Measurements from ENCODE around the gene TCF7L1.

The TCF7L1 gene

DNA sequence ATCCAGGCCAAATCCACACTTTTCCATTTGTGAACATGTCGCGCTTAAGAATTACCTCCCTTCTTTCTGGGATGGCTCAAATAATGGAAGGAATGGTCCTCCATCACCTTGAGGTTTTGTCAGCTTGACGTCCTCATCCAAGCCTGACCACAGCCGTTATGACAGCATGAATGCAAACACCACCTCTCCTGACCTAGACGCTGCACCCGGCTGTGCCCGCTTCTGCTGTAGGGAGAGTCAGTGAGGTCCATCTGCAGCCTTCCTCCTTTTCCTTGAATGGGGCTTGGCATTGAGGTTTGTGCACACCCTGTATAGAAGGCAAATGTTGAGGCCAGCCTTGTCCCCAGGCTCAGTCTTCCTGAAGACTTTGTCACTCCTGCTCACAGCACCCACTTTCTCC, 109.1 kb downstream of the TCF7L1 start:
- TF ChIP-seq, protein P1, sequence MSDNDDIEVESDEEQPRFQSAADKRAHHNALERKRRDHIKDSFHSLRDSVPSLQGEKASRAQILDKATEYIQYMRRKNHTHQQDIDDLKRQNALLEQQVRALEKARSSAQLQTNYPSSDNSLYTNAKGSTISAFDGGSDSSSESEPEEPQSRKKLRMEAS (IDR thresholded peaks at IDR 0.05; ENCODE audit: low read depth, low read length) = no peak
- TF ChIP-seq POLR2A (IDR thresholded peaks at IDR 0.05; ENCODE audit: extremely low read depth, insufficient read length) (no peak), MYC (IDR thresholded peaks at IDR 0.05; ENCODE audit: low read depth, low read length) (no peak)
- TF ChIP-seq, protein P2, sequence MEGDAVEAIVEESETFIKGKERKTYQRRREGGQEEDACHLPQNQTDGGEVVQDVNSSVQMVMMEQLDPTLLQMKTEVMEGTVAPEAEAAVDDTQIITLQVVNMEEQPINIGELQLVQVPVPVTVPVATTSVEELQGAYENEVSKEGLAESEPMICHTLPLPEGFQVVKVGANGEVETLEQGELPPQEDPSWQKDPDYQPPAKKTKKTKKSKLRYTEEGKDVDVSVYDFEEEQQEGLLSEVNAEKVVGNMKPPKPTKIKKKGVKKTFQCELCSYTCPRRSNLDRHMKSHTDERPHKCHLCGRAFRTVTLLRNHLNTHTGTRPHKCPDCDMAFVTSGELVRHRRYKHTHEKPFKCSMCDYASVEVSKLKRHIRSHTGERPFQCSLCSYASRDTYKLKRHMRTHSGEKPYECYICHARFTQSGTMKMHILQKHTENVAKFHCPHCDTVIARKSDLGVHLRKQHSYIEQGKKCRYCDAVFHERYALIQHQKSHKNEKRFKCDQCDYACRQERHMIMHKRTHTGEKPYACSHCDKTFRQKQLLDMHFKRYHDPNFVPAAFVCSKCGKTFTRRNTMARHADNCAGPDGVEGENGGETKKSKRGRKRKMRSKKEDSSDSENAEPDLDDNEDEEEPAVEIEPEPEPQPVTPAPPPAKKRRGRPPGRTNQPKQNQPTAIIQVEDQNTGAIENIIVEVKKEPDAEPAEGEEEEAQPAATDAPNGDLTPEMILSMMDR (IDR thresholded peaks at IDR 0.05; ENCODE audit: low read depth, low read length) = no peak
- DNase-seq (ENCODE audit: low read depth) = no peak
- no peak overlapping the region for H3K4me3 ChIP-seq (ENCODE audit: low read depth, low read length)

DNA sequence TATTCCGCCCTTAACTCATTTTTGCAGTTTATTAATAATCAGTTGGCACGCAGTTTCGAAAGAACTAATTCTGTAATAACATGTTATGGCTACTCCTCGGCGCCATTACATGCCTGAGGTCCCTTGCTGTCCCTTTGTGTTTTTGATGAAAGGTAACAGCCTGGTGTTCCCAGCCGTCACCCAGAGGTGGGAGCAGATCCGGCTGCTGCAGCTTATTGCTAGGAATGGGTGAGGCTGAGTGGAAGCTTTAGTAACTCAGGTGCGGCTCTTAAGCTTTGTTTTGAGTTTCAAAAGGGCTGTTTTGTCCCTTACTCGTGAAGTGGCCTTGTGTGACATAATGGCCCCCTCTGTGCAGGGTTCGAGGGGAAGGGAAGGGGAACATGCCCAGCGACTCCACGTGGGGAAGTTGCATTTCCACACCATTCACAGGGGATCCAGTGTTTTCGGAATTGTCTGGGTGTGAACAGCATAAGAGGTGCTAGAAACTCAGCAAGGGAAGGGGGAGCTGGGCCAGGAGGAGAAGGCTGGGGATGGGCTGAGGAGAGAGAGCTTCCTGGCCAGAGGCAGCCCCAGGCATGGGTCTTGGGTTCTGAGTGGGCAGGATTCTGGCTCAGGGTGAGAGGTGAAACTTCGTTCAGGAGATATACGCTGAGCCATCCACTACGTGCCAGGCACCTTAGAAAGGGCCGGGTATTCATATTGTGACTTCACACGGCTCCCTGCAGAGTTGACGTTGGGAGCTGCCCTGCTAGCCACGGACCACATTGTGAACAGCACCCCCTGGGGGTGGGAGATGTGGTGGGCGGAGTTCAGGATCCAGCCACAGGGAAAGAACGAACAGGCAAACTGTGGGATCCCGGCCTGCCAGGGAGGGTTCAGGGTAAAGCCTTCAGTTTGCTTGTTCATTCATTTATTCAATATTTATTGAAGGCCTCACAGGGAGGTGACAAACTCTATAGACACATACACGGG, 110.2 kb downstream of the TCF7L1 start:
- no peak for TF ChIP-seq POLR2A (IDR thresholded peaks at IDR 0.05; ENCODE audit: extremely low read depth, insufficient read length)
- TF ChIP-seq, protein P2 (IDR thresholded peaks at IDR 0.05; ENCODE audit: low read depth, low read length) = peak; percentile 68
- peak; percentile 59 for DNase-seq (ENCODE audit: low read depth)
- no peak overlapping the region for H3K4me3 ChIP-seq (ENCODE audit: low read depth, low read length)

DNA sequence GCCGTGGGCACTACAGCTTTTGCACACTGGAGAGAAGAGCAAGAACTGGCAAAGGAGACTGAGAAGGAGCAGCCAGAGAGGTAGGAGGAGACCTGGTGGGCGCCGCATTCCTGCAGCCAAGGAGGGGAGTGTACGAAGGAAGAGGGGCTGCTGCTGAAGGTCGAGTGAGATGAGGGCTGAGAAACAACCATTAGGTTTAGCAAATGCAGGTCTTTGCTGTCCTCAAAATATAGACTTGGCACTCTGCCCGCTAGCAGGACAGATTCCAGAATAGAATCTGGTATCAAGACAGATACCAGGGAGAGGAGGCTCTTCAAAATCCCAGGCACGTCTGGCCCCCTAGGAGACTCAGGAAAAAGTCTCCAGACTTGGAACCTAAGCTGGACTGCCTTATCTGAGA, 111.6 kb downstream of the TCF7L1 start:
- no peak overlapping the region for H3K4me3 ChIP-seq (ENCODE audit: low read depth, low read length)
- TF ChIP-seq MYC (IDR thresholded peaks at IDR 0.05; ENCODE audit: low read depth, low read length) (no peak), POLR2A (IDR thresholded peaks at IDR 0.05; ENCODE audit: extremely low read depth, insufficient read length) (no peak)
- TF ChIP-seq, protein P1 (IDR thresholded peaks at IDR 0.05; ENCODE audit: low read depth, low read length) = no peak
- TF ChIP-seq, protein P2 (IDR thresholded peaks at IDR 0.05; ENCODE audit: low read depth, low read length) = no peak
- DNase-seq (ENCODE audit: low read depth) = no peak

DNA sequence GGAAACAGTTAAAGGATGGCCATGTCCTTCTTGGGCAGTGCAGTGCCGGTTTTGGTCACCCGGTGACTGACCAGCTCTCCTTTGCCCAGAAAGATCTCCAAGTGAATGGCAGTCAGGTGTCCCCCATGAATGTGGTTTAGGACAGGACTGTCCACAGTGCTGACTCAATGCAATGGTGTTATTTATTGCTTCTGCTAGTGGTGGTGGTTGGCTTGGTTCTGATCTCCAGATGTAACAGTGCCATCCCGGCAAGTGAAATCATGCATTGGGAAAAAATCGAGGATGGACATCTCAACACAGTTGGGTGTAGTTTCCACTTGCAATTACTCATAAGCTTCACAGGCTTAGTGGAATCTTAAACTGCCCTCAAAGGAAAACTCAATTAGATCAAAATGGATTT, 112.7 kb downstream of the TCF7L1 start:
- H3K4me3 ChIP-seq (ENCODE audit: low read depth, low read length) = no peak overlapping the region
- TF ChIP-seq MYC (IDR thresholded peaks at IDR 0.05; ENCODE audit: low read depth, low read length) = no peak
- TF ChIP-seq POLR2A (IDR thresholded peaks at IDR 0.05; ENCODE audit: extremely low read depth, insufficient read length) = no peak
- TF ChIP-seq, protein P2 (IDR thresholded peaks at IDR 0.05; ENCODE audit: low read depth, low read length) = no peak
- TF ChIP-seq, protein P1 (IDR thresholded peaks at IDR 0.05; ENCODE audit: low read depth, low read length) = no peak
- DNase-seq (ENCODE audit: low read depth) = no peak

DNA sequence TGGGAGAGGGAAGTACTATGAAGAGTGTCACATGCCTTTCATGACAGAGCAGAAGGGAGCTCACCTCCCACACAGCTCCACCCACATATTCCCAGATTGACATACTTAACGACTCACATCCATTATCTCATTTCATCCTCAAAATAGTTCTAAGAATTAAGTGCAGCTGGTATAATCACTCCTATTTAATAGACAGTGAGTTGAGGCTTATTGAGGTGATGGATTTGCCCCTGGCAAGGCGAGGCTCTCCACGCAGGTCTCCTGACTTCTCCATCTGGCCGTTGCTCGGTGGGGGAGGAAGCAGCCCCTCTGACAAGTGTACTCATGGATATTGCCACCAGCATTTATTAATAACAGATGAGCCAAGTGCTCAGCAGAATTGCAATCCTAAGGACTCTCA, 113.2 kb downstream of the TCF7L1 start:
- peak; percentile 19 for DNase-seq (ENCODE audit: low read depth)
- H3K4me3 ChIP-seq (ENCODE audit: low read depth, low read length) = no peak overlapping the region
- TF ChIP-seq POLR2A (IDR thresholded peaks at IDR 0.05; ENCODE audit: extremely low read depth, insufficient read length) (no peak), MYC (IDR thresholded peaks at IDR 0.05; ENCODE audit: low read depth, low read length) (no peak)

DNA sequence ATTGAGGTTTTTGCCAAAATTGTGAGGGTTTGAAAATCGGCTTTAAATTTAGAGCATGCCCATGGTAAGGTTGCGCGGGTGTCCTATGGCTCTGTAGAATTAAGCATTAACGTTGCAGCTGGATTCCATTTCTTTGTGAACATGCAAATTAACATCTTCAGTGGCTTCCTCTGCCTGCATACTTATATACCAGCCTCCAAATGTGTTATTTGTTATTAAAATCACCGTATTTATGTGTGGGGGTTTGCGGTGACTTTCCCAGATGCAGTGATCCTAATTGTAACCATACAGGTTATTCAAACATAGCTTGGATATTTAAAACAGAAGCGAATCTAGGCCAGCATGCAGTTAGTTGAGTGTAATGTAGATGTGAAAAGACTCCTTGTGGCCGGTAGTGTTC, 114.4 kb downstream of the TCF7L1 start:
- no peak for DNase-seq (ENCODE audit: low read depth)
- no peak overlapping the region for H3K4me3 ChIP-seq (ENCODE audit: low read depth, low read length)
- TF ChIP-seq, protein P2 (IDR thresholded peaks at IDR 0.05; ENCODE audit: low read depth, low read length) = no peak
- TF ChIP-seq POLR2A (IDR thresholded peaks at IDR 0.05; ENCODE audit: extremely low read depth, insufficient read length) = no peak
- TF ChIP-seq, protein P1 (IDR thresholded peaks at IDR 0.05; ENCODE audit: low read depth, low read length) = no peak
- TF ChIP-seq MYC (IDR thresholded peaks at IDR 0.05; ENCODE audit: low read depth, low read length) = no peak

All from NB4 (cell line).